HG02840 (cell line): Measurements from ENCODE around the gene ADAD2.

Source experiments
- ATAC-seq: cut with Tn5 transposase; IDR thresholded peaks from one replicate; pipeline ENCODE4 v1.9.1; 2021; ENCODE audit warnings: mild to moderate bottlenecking, moderate library complexity, moderate number of reproducible peaks; ENCODE audit not compliant: unreplicated experiment, low FRiP score

The ADAD2 gene

GRCh38 chr16:84220851-84221250 is 29.9 kb downstream of the ADAD2 start:
- ATAC-seq: no peak

DNA sequence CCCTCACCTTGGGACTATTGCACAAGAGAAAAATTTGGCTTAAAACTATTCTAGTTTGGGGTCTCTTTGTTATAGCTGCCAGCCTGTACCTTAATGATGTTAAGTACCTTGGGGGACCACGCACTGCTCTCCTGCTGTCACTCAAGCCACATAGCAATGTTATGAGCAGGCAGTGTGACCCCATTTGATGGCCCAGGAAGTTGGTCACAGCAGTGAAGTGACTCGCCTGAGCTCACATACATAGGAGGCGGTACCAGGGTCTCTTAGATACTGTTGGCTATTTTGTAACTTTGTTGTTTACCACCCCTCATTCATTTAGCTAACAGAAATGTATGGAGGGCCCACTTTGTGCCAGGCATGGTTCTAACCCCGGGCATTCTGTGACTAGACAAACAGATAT is 32.5 kb downstream of the ADAD2 start:
- no peak for ATAC-seq

GRCh38 chr16:84224554-84224953 is 33.6 kb downstream of the ADAD2 start:
- ATAC-seq: no peak

GRCh38 chr16:84225126-84225525 is 34.2 kb downstream of the ADAD2 start:
- no peak for ATAC-seq

DNA sequence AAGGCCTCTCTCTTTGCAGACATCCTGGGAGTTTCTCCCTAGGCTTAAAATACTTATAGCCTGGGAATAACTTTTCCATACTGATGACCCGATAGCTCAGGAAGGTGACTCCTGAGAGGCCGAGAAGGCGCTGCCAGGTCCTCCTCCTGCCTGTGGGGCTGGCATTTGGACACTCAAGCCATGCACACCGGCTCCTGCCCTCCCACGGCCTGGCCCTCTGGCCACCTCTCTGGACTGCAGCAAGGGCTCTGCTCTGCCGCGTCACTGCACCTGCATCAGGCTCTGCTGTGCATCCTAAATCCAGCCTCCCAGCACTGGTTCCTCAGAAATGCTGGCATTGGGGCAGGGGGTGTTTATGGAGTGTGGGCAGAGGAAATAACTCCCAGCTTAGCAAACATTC is 34.6 kb downstream of the ADAD2 start:
- no peak for ATAC-seq

DNA sequence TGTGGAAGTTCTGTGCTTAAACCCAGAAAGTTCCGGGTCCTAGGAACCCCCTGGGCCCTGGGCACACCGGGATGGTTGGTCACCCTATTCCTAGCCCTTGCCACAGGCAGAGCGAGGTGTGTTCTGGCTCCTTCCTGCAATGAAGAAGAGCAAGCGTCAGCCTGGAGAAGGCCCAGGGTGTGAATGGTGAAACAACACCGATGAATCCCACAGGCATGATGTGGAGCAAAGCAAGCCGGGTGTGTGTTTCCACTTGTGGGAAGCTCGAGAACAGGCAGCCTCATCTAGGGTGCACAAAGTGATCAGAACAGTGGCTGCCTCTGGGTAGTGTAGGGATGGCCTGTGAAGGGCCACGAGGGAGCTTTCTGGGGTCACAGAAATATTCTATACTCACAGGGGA is 35.1 kb downstream of the ADAD2 start:
- ATAC-seq: no peak

DNA sequence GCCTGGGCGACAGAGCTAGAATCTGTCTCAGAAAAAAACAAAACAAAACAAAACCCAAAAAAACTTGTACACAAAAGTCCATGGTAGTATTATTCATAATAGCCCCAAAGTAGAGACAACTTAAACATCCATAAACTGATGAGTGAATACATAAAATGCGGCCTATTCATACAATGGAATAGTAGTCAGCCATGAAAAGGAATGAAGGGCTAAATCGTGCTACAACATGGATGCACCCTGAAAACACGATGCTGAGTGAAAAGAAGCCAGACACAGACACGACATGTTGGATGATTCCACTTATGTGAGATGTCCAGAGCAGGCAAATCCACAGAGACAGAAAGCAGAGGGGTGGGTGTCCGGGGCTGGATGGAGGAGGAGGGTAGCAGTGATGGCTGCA is 36.6 kb downstream of the ADAD2 start:
- no peak for ATAC-seq

DNA sequence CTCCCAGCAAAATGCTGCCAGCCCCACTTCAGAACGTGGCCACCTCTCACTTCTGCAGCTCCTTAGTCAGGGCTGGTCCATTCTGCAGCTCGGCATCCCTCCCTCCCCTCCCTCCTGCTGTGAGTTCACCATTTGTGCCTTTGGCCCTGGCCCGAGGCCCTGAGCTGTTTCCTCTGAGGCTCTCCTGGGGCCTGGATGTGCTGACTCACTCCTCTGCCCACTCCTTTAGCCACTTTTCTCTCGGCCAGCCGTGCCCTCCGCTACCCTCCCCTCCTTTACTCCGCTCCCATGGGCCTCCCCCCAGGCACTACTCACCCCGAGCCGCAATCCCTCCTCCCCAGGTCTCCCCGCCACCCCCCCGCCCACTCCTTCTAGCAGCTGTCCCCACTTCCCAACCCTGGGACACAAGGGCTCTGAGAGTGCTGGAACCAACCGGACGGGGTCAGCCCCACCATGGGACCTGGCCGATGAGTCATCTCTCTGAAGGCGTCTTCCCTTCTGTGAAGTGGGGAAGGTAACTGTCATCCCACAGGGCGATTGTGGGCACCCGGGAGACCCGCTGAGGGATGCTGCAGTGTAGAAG is 37.4 kb downstream of the ADAD2 start:
- ATAC-seq: no peak

- ATAC-seq: no peak
Measured at GRCh38 chr16:84229471-84229870, 38.5 kb downstream of the ADAD2 start.

GRCh38 chr16:84232060-84232459 is 41.1 kb downstream of the ADAD2 start:
- no peak for ATAC-seq

DNA sequence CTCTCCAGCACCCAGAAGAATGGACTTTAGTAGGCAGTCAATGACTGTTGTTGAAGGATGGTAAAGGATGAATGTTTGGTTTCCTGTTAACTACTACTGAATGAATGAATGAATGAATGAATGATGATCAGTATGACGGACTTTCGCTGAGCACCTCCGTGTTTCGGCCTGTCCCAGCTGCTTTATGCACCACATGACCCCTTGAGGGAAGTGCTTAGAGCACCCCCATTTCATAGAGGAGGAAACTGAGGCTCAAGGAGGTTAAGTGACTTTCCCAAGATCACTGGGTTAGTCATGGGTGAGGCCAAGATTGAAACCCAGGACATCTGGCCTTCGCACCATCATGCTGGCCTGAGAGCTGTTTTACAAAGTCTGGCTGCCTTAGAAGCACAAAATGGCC is 42.0 kb downstream of the ADAD2 start:
- no peak for ATAC-seq

DNA sequence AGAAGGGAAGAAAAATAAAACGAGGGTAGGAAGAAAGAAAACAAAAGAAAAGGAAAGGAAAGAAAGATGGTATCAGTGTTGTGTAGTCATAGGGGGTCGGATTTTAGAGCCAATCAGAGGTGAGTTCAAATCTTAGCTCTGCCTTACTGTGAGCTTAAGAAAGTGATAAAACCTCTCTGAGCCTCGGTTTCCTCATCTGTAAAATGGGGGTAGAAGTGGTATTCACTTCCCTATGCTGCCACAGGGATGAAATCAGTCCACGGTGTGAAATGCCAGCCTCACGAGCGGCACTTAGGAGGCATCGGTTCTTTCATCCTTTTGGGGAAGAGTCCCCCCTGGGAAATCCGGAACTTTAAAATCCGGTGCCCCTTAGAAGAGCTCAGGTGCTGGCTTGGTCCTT is 42.8 kb downstream of the ADAD2 start:
- no peak for ATAC-seq

DNA sequence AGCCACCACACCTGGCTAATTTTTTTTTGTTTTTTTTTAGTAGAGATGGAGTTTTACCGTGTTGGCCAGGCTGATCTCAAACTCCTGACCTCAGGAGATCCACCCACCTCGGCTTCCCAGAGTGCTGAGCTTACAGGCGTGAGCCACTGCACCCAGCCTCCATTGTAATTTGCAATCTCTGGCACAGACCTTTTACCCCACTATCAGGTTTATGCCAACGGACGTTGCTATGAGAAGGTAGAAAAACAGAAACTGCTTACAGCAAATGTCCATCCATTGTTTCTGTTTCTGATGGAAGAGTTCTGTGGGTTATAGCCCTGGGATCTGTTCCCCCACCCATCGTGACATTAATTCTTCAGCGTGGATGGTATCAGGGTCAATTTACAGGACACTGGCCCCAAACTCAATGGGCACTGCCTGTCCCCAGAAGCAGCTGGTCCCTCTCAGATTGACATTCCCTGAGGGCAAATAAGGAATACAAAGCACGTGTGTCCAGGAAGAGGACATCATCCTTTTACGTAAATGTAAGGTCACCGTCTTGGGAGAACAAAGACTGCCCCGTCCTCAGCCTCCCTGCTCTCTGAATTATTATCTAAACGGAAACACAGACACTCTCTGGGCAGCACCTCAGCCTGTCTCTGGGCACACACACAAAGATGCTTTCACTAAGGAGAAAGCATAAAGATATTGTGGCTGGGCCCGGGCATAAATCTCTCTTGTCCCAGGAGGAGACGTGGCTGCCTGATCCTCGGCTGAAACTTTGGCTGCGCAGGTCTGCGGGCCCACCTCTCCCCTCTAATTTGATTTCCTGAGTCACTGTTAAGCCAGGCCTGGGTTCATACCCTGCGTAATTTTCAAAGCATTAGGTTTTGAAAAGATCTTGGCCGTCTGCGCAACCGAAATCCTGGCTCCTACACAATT is 43.6 kb downstream of the ADAD2 start:
- no peak for ATAC-seq

DNA sequence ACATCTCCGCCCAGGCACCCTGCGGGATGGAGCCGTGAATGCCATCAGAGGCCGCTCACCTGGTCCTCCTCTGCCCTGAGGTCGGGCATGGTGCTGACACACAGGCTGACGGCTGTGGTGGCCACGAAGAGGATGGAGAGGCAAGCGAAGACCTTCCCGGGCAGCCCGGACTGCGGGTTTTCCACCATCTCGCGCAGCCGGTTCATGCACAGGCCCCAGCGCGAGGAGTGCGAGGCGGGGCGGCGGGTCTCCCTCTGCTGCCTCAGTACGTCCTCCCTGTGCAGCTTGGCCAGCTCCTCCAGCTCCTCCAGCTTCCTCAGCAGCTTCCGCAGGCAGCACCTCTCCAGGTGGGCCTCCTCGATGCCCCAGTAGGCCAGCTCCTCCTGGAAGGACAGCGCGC is 45.7 kb downstream of the ADAD2 start:
- no peak for ATAC-seq

GRCh38 chr16:84237994-84238750 is 47.2 kb downstream of the ADAD2 start:
- ATAC-seq: no peak

DNA sequence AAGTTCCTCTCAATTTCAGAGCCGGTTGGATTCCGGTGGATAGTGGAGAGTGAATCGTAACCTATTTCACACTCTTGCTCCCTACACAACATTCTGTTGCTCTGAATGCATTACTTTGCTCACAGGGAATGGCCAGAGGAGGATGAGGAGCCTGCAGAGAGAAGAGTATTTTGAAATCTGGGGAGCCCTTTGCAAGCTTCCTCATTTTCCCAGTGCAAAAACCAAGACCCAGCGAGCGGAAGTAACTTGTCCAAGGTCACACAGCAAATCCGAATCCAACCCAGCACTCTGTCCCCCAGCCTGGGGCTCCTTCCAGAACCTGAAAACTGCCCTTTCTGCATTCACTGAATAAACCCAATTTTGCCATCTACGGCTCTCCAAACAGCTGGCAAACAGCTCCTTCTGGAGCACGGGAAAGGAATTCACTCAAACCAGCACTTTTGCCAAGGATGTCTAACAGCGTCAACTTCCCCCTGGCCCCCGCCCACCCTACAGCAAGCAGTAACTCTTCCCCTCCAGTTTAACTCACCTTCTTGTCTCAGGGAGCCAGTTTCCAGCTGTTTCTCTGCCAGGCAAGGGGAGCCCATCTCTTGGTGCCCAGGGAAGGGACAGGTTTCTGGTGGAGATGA is 48.3 kb downstream of the ADAD2 start:
- ATAC-seq: no peak

DNA sequence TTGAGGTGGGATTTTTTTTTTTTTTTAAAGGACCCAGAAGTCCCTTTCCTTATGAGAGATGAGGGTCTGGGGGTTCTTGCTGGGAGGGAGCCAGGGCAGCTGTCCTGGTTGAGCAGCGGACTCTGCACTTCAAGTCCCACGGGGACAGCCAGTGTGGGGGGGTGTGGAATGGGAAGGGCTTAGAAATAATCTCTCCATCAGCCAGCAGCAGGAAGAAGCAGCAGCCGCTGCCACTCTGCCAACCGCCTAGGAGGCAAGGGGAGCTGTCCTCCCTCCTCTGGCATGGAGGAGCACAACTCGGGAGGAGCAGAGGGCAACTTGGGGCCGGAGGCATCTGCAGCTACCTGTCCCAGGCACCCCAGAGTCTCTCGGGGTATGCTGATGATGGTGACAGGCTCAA is 49.0 kb downstream of the ADAD2 start, which contains the start of gene KCNG4:
KCNG4 (minus strand) TSS at position 104 of the 400 bp plus-strand sequence. CDS start 2,527 bp downstream, outside the sequence.
- no peak for ATAC-seq

DNA sequence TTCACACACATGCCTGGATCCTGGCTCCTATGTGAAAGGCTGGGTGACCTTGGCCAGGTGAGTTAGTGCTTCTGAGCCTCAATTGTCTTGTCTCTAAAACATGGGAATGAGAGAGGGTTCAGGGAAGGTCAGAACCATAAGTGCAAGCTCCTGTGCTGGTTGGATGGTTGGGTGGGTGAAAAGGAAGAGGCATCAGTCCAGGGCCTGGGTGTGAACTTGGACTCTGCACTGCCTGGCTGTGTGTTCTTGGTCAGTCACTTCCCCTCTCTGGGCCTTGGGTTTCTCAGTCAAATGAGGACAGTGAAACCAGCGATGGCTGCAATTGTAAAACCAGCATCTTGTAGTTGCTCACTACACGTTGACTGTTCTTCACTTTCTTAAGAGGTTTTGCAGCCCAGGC is 49.5 kb downstream of the ADAD2 start:
- ATAC-seq: no peak

GRCh38 chr16:84241778-84242177 is 50.8 kb downstream of the ADAD2 start:
- no peak for ATAC-seq

GRCh38 chr16:84242839-84243238 is 51.9 kb downstream of the ADAD2 start:
- ATAC-seq: no peak

- no peak for ATAC-seq
Measured at GRCh38 chr16:84243732-84244131, 52.8 kb downstream of the ADAD2 start.
